SJSA1 (cell line): ENCODE measurements around the gene BTBD10. TPM values are rescaled to one million over a fixed set of nuclear protein-coding genes. Genes with fewer than 3 reads are reported as not detected.

Experiments used
- total RNA-seq: library from RNA; depleted of rRNA; stranded (reverse); fragments of >200 nt; shearing (Covaris generic); gene quantifications from 2 replicates; pipeline ENCODE4 v1.2.3, GENCODE V29; 2014; rRNA removed

The BTBD10 gene
- total RNA-seq, 1 experiment from 2014 or later: 98.6 TPM

Other genes starting within 250 kb of the BTBD10 start
- 14.3 and 28.2 TPM in 2 replicates for gene BMAL1, start 185.4 kb downstream of the BTBD10 start, total RNA-seq
- not detected in 2 replicates for gene PTH, start 32.8 kb upstream of the BTBD10 start, total RNA-seq
- 89.0 and 95.8 TPM in 2 replicates for gene FAR1, start 205.4 kb upstream of the BTBD10 start, total RNA-seq